ENCODE data around the gene SLC41A3. TPM values are rescaled to one million over a fixed set of nuclear protein-coding genes. Genes with fewer than 3 reads are reported as not detected.
"Not testable (repeated sequence)": the region's sequence is repeated elsewhere in the genome, so short reads cannot be mapped to it uniquely, and the experiment has no call there.

The SLC41A3 gene
- total and polyA plus RNA-seq, 2 experiments from 2014 or later: 33.4 to 55.1 TPM

GRCh38 chr3:126077754-126078153, 6.2 kb downstream of the SLC41A3 start:
- no peaks in the 10 kb centered on the region for H3K27me3 ChIP-seq
- no peak for TF ChIP-seq CTCF (IDR thresholded peaks at IDR 0.05; ENCODE audit: low read depth, low read length)
- H3K36me3 ChIP-seq: no peaks in the 10 kb centered on the region
- DNase-seq (ENCODE audit: low read depth in 1 of 2, low spot score in 1 of 2): no peak
- H3K27ac ChIP-seq: no peak overlapping the region
- no peak overlapping the region for H3K4me3 ChIP-seq
- no peaks in the 10 kb centered on the region for H3K9me3 ChIP-seq (ENCODE audit: low read depth)
- H3K4me1 ChIP-seq (ENCODE audit: low read depth): no peaks in the 10 kb centered on the region

- no peak for DNase-seq (ENCODE audit: low read depth in 1 of 2, low spot score in 1 of 2)
- Histone ChIP-seq H3K27ac (no peak overlapping the region), H3K27me3 (no peaks in the 10 kb centered on the region), H3K9me3 (ENCODE audit: low read depth) (no peaks in the 10 kb centered on the region), H3K36me3 (no peaks in the 10 kb centered on the region), H3K4me1 (ENCODE audit: low read depth) (no peaks in the 10 kb centered on the region), H3K4me3 (no peak overlapping the region)
- TF ChIP-seq CTCF (IDR thresholded peaks at IDR 0.05; ENCODE audit: low read depth, low read length): no peak
These were observed 7.8 kb downstream of the SLC41A3 start for GRCh38 chr3:126076140-126076539.

- no peak overlapping the region for H3K27ac ChIP-seq
- no peaks in the 10 kb centered on the region for H3K9me3 ChIP-seq (ENCODE audit: low read depth)
- H3K27me3 ChIP-seq: no peaks in the 10 kb centered on the region
- no peak for DNase-seq (ENCODE audit: low read depth in 1 of 2, low spot score in 1 of 2)
- H3K36me3 ChIP-seq: no peaks in the 10 kb centered on the region
- no peak for TF ChIP-seq CTCF (IDR thresholded peaks at IDR 0.05; ENCODE audit: low read depth, low read length)
- no peak overlapping the region for H3K4me3 ChIP-seq
- no peaks in the 10 kb centered on the region for H3K4me1 ChIP-seq (ENCODE audit: low read depth)
These were observed 13.8 kb downstream of the SLC41A3 start for GRCh38 chr3:126070146-126070545.

- Histone ChIP-seq H3K27ac (no peak overlapping the region), H3K4me3 (no peak overlapping the region), H3K27me3 (no peaks in the 10 kb centered on the region), H3K36me3 (no peaks in the 10 kb centered on the region), H3K4me1 (ENCODE audit: low read depth) (no peaks in the 10 kb centered on the region), H3K9me3 (ENCODE audit: low read depth) (no peaks in the 10 kb centered on the region)
- DNase-seq (ENCODE audit: low read depth in 1 of 2, low spot score in 1 of 2): no peak
- TF ChIP-seq CTCF (IDR thresholded peaks at IDR 0.05; ENCODE audit: low read depth, low read length): no peak
These were observed 16.0 kb downstream of the SLC41A3 start for GRCh38 chr3:126067959-126068358.

GRCh38 chr3:126066676-126067075, 17.2 kb downstream of the SLC41A3 start:
- H3K9me3 ChIP-seq (ENCODE audit: low read depth); H3K4me1 ChIP-seq (ENCODE audit: low read depth); DNase-seq (ENCODE audit: low read depth in 1 of 2, low spot score in 1 of 2); H3K36me3 ChIP-seq; H3K27ac ChIP-seq; H3K4me3 ChIP-seq; H3K27me3 ChIP-seq: not testable (repeated sequence)

GRCh38 chr3:126065876-126066275, 18.0 kb downstream of the SLC41A3 start:
- peaks cover 2% of the 10 kb centered on the region for H3K4me1 ChIP-seq (ENCODE audit: low read depth)
- no peak for TF ChIP-seq CTCF (IDR thresholded peaks at IDR 0.05; ENCODE audit: low read depth, low read length)
- no peaks in the 10 kb centered on the region for H3K36me3 ChIP-seq
- no peak for DNase-seq (ENCODE audit: low read depth in 1 of 2, low spot score in 1 of 2)
- no peaks in the 10 kb centered on the region for H3K9me3 ChIP-seq (ENCODE audit: low read depth)
- no peaks in the 10 kb centered on the region for H3K27me3 ChIP-seq
- H3K4me3 ChIP-seq: no peak overlapping the region
- no peak overlapping the region for H3K27ac ChIP-seq

Measured in cardiac muscle cell (in vitro differentiated cells and primary cell).